Natural killer cell (primary cell): Measurements from ENCODE around the gene C1QTNF6. TPM values are rescaled to one million over a fixed set of nuclear protein-coding genes. Genes with fewer than 3 reads are reported as not detected.

Experiments
- ATAC-seq, 3 donors: fragments of 150-1000 bp in 2 of 3; fragments of 200-7000 bp in 1 of 3; cut with Tn5 transposase; 1 replicate in 1 of 3; 2 replicates in 2 of 3; pipeline ENCODE4 v1.10.0; 2021; ENCODE audit warnings: mild to moderate bottlenecking in 2 of 3, moderate library complexity in 2 of 3
- DNase-seq, 2 donors: peaks; one replicate each; pipeline versions ENCODE4 v3.0.0 to v3.0.0-alpha.2; 2013 to 2021; ENCODE audit warnings: mixed read lengths in 1 of 2
- H3K27ac ChIP-seq: one replicate; pipeline ENCODE4 v1.5.1; 2013; ENCODE audit warnings: mild to moderate bottlenecking, low read length
- H3K27me3 ChIP-seq: one replicate; pipeline ENCODE4 v1.6.1; 2013; ENCODE audit warnings: low read length; ENCODE audit not compliant: control insufficient read depth, insufficient read depth
- H3K36me3 ChIP-seq: one replicate; pipeline ENCODE4 v1.6.1; 2013; ENCODE audit warnings: low read length; ENCODE audit not compliant: control insufficient read depth, insufficient read depth
- H3K4me1 ChIP-seq: one replicate; pipeline ENCODE4 v1.6.1; 2013; ENCODE audit warnings: low read length; ENCODE audit not compliant: control insufficient read depth, insufficient read depth
- H3K4me3 ChIP-seq: one replicate; pipeline ENCODE4 v1.5.1; 2013; ENCODE audit warnings: low read length
- H3K9me3 ChIP-seq: one replicate; pipeline ENCODE4 v1.6.1; 2013; ENCODE audit warnings: low read length; ENCODE audit not compliant: control insufficient read depth, insufficient read depth
- H3K27ac Mint-ChIP-seq, 2 donors: one replicate each; pipeline ENCODE4 v1.8.0; 2022; ENCODE audit warnings: mild to moderate bottlenecking in 2 of 2, mixed read lengths in 2 of 2, moderate library complexity in 1 of 2
- H3K27me3 Mint-ChIP-seq, 2 donors: one replicate each; pipeline ENCODE4 v1.8.0; 2022; ENCODE audit warnings: low read depth in 2 of 2, mixed read lengths in 2 of 2
- H3K36me3 Mint-ChIP-seq: one replicate; pipeline ENCODE4 v1.8.0; 2022; ENCODE audit warnings: mixed read lengths
- H3K4me1 Mint-ChIP-seq, 2 donors: one replicate each; pipeline ENCODE4 v1.8.0; 2022; ENCODE audit warnings: mixed read lengths in 2 of 2
- H3K4me3 Mint-ChIP-seq: one replicate; pipeline ENCODE4 v1.8.0; 2022; ENCODE audit warnings: mild to moderate bottlenecking, moderate library complexity, mixed read lengths
- H3K9me3 Mint-ChIP-seq, 2 donors: one replicate each; pipeline ENCODE4 v1.8.0; 2022; ENCODE audit warnings: mixed read lengths in 2 of 2
- WGBS: methylation state at CpG from one replicate; pipeline ENCODE4 v1.1.7; 2013; ENCODE audit warnings: missing lambda C conversion rate; ENCODE audit not compliant: insufficient coverage; 5-methylcytosine and 5-hydroxymethylcytosine counted together
- intact Hi-C: fragments of 100-400 bp; cut with micrococcal nuclease; formaldehyde crosslinking; loops from one replicate; pipeline ENCODE4 v1.14.2; 2022
- total RNA-seq, 4 donors: library from RNA; stranded (reverse); fragments of 120-200 nt in 1 of 4; gene quantifications; one replicate each; pipeline versions ENCODE4 v1.2.3 to v1.2.4, GENCODE V29; 2013 to 2022
- TF ChIP-seq, protein P1 (sequence below): fragments of 200-600 bp; IDR thresholded peaks from one replicate; pipeline ENCODE4 v1.8.0; 2022; ENCODE audit warnings: antibody characterized with exemption

The C1QTNF6 gene
- total RNA-seq, 3 donors from 2014 or later (not counting 1 experiment from before 2014, with no cell fraction given), result 6.0 to 10.3 (median 6.7) TPM

DNA sequence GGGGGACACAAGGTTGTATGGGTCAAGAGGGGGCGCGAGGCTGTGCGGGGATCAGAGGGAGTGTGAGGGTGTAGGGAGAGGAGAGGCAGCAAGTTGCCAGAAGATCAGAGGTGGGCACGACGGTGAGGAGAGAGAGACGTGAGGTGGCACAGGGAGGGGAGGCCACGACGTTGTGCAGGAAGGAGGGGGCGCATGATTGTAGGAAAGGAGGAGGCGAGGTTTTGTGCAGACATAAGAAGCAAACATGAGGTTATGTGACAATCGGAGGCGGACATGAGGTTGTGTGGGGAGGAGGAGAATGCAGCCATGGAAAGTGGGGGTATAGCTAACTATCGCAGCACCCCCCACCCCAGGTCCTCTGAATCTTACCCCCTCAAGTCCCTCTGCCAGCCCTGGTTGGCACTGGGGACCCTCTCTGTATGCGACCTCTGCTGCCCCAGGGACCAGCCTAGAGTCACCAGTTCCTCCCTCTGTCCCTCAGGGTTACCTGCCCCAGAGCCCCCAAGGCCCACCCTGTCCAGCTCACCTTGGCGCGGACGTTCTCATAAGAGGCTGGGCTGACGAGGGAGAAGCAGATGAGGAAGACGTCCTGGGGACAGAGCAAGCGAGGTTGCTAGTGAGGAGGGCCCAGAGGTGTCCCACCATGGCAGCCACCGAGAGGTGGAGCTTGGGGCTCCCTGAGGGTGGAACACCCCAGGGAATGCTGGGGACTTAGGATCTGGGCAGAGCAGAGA, 43.5 kb upstream of the C1QTNF6 start:
- TF ChIP-seq, protein P1, sequence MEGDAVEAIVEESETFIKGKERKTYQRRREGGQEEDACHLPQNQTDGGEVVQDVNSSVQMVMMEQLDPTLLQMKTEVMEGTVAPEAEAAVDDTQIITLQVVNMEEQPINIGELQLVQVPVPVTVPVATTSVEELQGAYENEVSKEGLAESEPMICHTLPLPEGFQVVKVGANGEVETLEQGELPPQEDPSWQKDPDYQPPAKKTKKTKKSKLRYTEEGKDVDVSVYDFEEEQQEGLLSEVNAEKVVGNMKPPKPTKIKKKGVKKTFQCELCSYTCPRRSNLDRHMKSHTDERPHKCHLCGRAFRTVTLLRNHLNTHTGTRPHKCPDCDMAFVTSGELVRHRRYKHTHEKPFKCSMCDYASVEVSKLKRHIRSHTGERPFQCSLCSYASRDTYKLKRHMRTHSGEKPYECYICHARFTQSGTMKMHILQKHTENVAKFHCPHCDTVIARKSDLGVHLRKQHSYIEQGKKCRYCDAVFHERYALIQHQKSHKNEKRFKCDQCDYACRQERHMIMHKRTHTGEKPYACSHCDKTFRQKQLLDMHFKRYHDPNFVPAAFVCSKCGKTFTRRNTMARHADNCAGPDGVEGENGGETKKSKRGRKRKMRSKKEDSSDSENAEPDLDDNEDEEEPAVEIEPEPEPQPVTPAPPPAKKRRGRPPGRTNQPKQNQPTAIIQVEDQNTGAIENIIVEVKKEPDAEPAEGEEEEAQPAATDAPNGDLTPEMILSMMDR, result no peak
- H3K4me1 Mint-ChIP-seq, result peaks cover 82 to 90% of the 10 kb centered on the region in 2 donors
- Histone ChIP-seq H3K9me3 (no peaks in the 10 kb centered on the region), H3K36me3 (peaks cover 84% of the 10 kb centered on the region), H3K4me3 (no peak overlapping the region), H3K27me3 (no peaks in the 10 kb centered on the region), H3K27ac (peak overlapping the region; percentile 97), H3K4me1 (peaks cover 94% of the 10 kb centered on the region)
- intact Hi-C loops, result no loop called here
- H3K36me3 Mint-ChIP-seq, result no peaks in the 10 kb centered on the region
- no peaks in the 10 kb centered on the region for H3K27me3 Mint-ChIP-seq
- ATAC-seq (no peak), DNase-seq (peak; percentile 21 to 78)
- WGBS, result 45% methylated on average over 21 of the region's 21 CpGs
- H3K9me3 Mint-ChIP-seq, result no peaks in the 10 kb centered on the region
- H3K27ac Mint-ChIP-seq, result peak overlapping the region; percentile 93 to 98
- H3K4me3 Mint-ChIP-seq, result peak overlapping the region; percentile 75

DNA sequence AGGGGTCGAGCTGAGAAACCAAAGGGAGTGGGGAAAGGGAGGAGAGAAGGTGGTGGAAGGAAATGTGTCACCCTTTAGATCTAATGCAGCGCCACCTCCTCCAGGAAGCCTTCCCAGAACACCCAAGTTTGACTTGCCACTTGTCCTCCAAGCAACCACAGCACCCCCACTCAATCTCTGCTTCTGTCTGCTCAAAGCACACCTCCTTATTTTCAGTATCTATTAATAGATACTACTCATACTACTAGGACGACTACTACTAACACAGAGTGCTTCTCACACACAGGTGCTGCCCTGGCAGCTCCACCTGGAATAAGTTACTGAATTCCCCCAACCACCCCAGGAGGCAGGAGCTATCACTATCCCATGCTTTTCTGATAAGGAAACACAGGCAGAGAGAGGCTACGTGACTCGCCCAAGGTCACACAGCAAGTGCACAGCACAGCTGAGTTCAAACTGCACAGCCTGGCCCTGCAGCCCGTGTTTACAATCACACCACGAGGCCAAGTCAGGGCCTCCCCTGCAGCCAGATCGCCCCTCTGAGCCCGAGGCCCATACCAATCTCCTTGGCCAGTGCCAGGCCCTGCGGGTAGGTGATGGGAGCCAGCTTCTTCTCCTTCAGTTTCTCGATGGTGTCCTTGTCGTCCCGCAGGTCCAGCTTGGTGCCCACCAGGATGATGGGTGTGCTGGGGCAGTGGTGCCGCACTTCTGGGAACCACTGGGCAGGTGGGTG, 42.8 kb upstream of the C1QTNF6 start:
- ATAC-seq (peak in 2 of 3 donors; percentile 4 to 14), DNase-seq (peak; percentile 37 to 77)
- peaks cover 82 to 90% of the 10 kb centered on the region in 2 donors for H3K4me1 Mint-ChIP-seq
- no peaks in the 10 kb centered on the region for H3K9me3 Mint-ChIP-seq
- Histone ChIP-seq H3K4me3 (no peak overlapping the region), H3K4me1 (peaks cover 94% of the 10 kb centered on the region), H3K9me3 (no peaks in the 10 kb centered on the region), H3K36me3 (peaks cover 84% of the 10 kb centered on the region), H3K27me3 (no peaks in the 10 kb centered on the region), H3K27ac (peak overlapping the region; percentile 97)
- no peaks in the 10 kb centered on the region for H3K27me3 Mint-ChIP-seq
- TF ChIP-seq, protein P1, result no peak
- peak overlapping the region; percentile 93 to 98 for H3K27ac Mint-ChIP-seq
- intact Hi-C loops, result loop anchor here (1.0 kb wide), 2 partner anchors 13 to 69 kb away; partner anchors contain the start of gene RAC2
- H3K4me3 Mint-ChIP-seq, result peak overlapping the region; percentile 78
- peaks cover under 1% of the 10 kb centered on the region for H3K36me3 Mint-ChIP-seq
- WGBS, result 55% methylated on average over 13 of the region's 14 CpGs

DNA sequence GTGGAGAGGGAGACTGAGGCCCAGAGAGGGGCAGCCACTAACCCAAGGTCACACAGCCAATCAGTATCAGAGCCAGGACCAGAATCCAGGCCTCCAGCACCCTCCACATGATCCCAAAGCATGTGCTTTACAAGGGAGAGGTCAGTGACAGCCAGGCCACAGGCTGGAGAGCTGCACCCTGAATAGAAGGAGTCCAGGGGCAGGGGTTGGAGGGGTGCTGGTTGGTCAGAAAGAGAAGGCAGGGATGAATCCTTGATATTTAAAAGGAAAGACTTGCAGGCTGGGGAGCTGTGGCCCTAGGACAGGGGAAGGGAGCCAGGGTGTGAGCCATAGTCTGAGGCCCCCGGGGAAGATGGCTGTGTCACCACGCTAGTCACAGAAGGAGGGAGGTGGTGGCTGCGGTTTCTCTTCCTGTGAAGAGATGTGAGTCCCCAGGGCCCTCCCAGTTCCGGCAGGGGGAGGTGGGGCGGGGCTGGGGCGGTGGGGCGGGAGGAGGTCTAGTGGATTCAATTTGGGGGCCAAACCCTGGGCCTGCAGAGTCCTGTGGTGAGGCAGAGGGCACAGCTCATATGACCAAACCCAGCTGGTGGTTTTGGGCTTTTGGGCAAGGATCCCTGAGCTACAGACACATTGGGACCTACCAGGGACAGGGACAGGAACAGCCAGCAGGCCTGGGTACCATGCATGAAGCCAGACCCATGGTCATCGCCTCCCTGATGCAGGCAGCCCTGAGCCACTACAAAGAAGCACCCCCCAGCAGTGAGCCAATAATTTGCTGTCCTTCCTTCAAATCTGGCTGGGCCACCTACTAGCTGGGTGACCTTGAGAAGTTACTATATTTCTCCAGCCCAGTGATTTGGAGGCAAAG, 42.0 kb upstream of the C1QTNF6 start:
- TF ChIP-seq, protein P1, result no peak
- H3K9me3 Mint-ChIP-seq, result no peaks in the 10 kb centered on the region

More for the DNA sequence above, 42.0 kb upstream of the C1QTNF6 start:
- Histone ChIP-seq H3K27me3 (no peaks in the 10 kb centered on the region), H3K27ac (peak overlapping the region; percentile 97), H3K4me3 (peak overlapping the region; percentile 11), H3K36me3 (peaks cover 85% of the 10 kb centered on the region), H3K4me1 (peaks cover 94% of the 10 kb centered on the region), H3K9me3 (no peaks in the 10 kb centered on the region)
- peaks cover 82 to 90% of the 10 kb centered on the region in 2 donors for H3K4me1 Mint-ChIP-seq
- peak overlapping the region; percentile 93 to 98 for H3K27ac Mint-ChIP-seq
- peaks cover 8% of the 10 kb centered on the region for H3K36me3 Mint-ChIP-seq
- ATAC-seq (peak; percentile 78 to 93 (median 93)), DNase-seq (peak; percentile 85 to 96)
- 0% methylated on average over 8 of the region's 8 CpGs for WGBS
- intact Hi-C loops, result loop anchor here (1.0 to 5.0 kb wide), 4 partner anchors 14 to 68 kb away; partner anchors contain the start of gene RAC2
- H3K27me3 Mint-ChIP-seq, result no peaks in the 10 kb centered on the region
- H3K4me3 Mint-ChIP-seq, result peak overlapping the region; percentile 81
